Endothelial cell of umbilical vein (primary cell): ENCODE measurements around the gene MED7. TPM values are rescaled to one million over a fixed set of nuclear protein-coding genes. Genes with fewer than 3 reads are reported as not detected.

Source experiments
- BruUV-seq: library from RNA; stranded (reverse); fragments of 400-500 nt; replicated peaks from 2 replicates; lab custom pipeline; 2021; lab: Mats Ljungman, UMichigan
- CTCF ChIA-PET: fragments of 300-600, 350-600 bp; sonication (Branson Sonifier 250); formaldehyde crosslinking; loops from one replicate; lab custom pipeline; 2021; ENCODE audit warnings: antibody characterized with exemption, inconsistent platforms; lab: Charles Lee
- POLR2A ChIA-PET: fragments of 300-600, 350-600 bp; sonication (Branson Sonifier 250); formaldehyde crosslinking; loops from one replicate; lab custom pipeline; 2021; ENCODE audit warnings: antibody characterized with exemption, inconsistent platforms; lab: Charles Lee
- DNase-seq: peaks from one replicate; pipeline ENCODE4 v3.0.0-alpha.2; 2011; ENCODE audit warnings: low read depth, low spot score
- FAIRE-seq: peaks from 2 replicates; lab custom pipeline; 2011; peaks lifted over from hg19 to GRCh38; lab: Jason Lieb, UNC
- H2AFZ ChIP-seq: 2 replicates; pipeline ENCODE4 v1.6.0; 2012; ENCODE audit warnings: low read depth, low read length, control low read depth, inconsistent platforms
- H3K27ac ChIP-seq: 2 replicates; pipeline ENCODE4 v1.5.1; 2011; ENCODE audit warnings: low read depth, mild to moderate bottlenecking, control low read depth, low read length, moderate library complexity; ENCODE audit not compliant: insufficient read depth
- H3K27me3 ChIP-seq, 2 experiments: 2 replicates each; pipeline versions ENCODE4 v1.6.0 to v1.6.1; 2011; ENCODE audit warnings: low read length in 2 of 2, mixed read lengths in 1 of 2; ENCODE audit not compliant: control insufficient read depth in 2 of 2, insufficient read depth in 2 of 2
- H3K36me3 ChIP-seq, 2 experiments: 2 replicates in 1 of 2; 3 replicates in 1 of 2; pipeline ENCODE4 v1.5.1; 2011; ENCODE audit warnings: low read length in 2 of 2, mild to moderate bottlenecking in 1 of 2, moderate library complexity in 1 of 2; ENCODE audit not compliant: control insufficient read depth in 2 of 2, insufficient read depth in 2 of 2; ENCODE audit errors: extremely low read depth in 1 of 2
- H3K4me1 ChIP-seq: 3 replicates; pipeline ENCODE4 v1.5.1; 2011; ENCODE audit warnings: mild to moderate bottlenecking, low read length; ENCODE audit not compliant: control insufficient read depth, insufficient read depth; ENCODE audit errors: extremely low read depth
- H3K4me2 ChIP-seq: 2 replicates; pipeline ENCODE4 v1.6.1; 2011; ENCODE audit warnings: low read length, control low read depth, mixed read lengths; ENCODE audit not compliant: insufficient read depth
- H3K4me3 ChIP-seq, 3 experiments: fragments of 200-600 bp in 1 of 3; sonication (generic), shearing (Covaris generic) in 1 of 3; replicated peaks in 1 of 3; 2 replicates each; pipeline ENCODE4 v1.5.1; 2011 to 2016; ENCODE audit warnings: control low read depth in 3 of 3, low read length in 3 of 3, mild to moderate bottlenecking in 2 of 3, inconsistent platforms in 1 of 3, low read depth in 1 of 3, moderate library complexity in 1 of 3; ENCODE audit not compliant: insufficient read depth in 1 of 3
- H3K79me2 ChIP-seq: 2 replicates; pipeline ENCODE4 v1.6.0; 2012; ENCODE audit warnings: low read length, inconsistent platforms; ENCODE audit not compliant: control insufficient read depth, insufficient read depth
- H3K9ac ChIP-seq: replicated peaks from 2 replicates; pipeline ENCODE3; 2011; ENCODE audit warnings: low read length, control low read depth; ENCODE audit not compliant: insufficient read depth; ENCODE audit errors: extremely low read depth
- H3K9me1 ChIP-seq: replicated peaks from 3 replicates; pipeline ENCODE4 v1.6.0; 2011; ENCODE audit warnings: mild to moderate bottlenecking, low read length; ENCODE audit not compliant: control insufficient read depth, insufficient read depth; ENCODE audit errors: extremely low read depth
- H3K9me3 ChIP-seq: replicated peaks from 2 replicates; pipeline ENCODE4 v1.5.1; 2012; ENCODE audit warnings: low read length, inconsistent platforms; ENCODE audit not compliant: control insufficient read depth, insufficient read depth
- H4K20me1 ChIP-seq: replicated peaks from 2 replicates; pipeline ENCODE3; 2011; ENCODE audit warnings: mild to moderate bottlenecking, low read length; ENCODE audit not compliant: control insufficient read depth, insufficient read depth; ENCODE audit errors: extremely low read depth
- EZH2 ChIP-seq: IDR thresholded peaks from 2 replicates; pipeline ENCODE4 v1.6.1; 2012; ENCODE audit warnings: borderline replicate concordance, low read depth, mild to moderate bottlenecking, moderate library complexity, low read length, inconsistent platforms; ENCODE audit not compliant: severe bottlenecking
- FOS ChIP-seq: IDR thresholded peaks from 2 replicates; pipeline ENCODE4 v1.6.1; 2011; ENCODE audit warnings: mild to moderate bottlenecking, low read length, moderate library complexity, borderline replicate concordance; ENCODE audit not compliant: insufficient read depth
- GATA2 ChIP-seq: IDR thresholded peaks from 2 replicates; pipeline ENCODE4 v1.7.0; 2011; ENCODE audit warnings: low read depth, mild to moderate bottlenecking, moderate library complexity, mixed read lengths, low read length; ENCODE audit not compliant: insufficient read length, insufficient read depth
- JUN ChIP-seq: IDR thresholded peaks from 2 replicates; pipeline ENCODE4 v1.6.1; 2011; ENCODE audit warnings: borderline replicate concordance, low read depth; ENCODE audit not compliant: insufficient read length, insufficient read depth
- MYC ChIP-seq: IDR thresholded peaks from one replicate; pipeline ENCODE4 v1.6.1; 2011; ENCODE audit warnings: mild to moderate bottlenecking, low read depth, low read length
- POLR2A ChIP-seq: IDR thresholded peaks from 2 replicates; pipeline ENCODE4 v1.6.1; 2012; ENCODE audit warnings: low read depth, mild to moderate bottlenecking, control low read depth, low read length
- POLR2AphosphoS5 ChIP-seq: IDR thresholded peaks from 2 replicates; pipeline ENCODE4 v1.6.1; 2012; ENCODE audit warnings: low read depth, mild to moderate bottlenecking, control low read depth, low read length, moderate library complexity; ENCODE audit not compliant: insufficient read depth
- dilution Hi-C: fragments of 300-500 bp; cut with MboI; formaldehyde crosslinking; loops from one replicate; pipeline ENCODE4 v1.15.0; 2019; ENCODE audit warnings: low sequenced_read_pairs; ENCODE audit not compliant: extremely low pct_ligation_motif_present
- intact Hi-C: fragments of 100-400 bp; cut with micrococcal nuclease; formaldehyde crosslinking; loops from one replicate; pipeline ENCODE4 v1.10.0; 2022
- polyA plus RNA-seq, 4 experiments: library from polyadenylated mRNA; depleted of rRNA in 3 of 4; stranded (reverse) in 3 of 4; unstranded in 1 of 4; fragments of >200 nt; gene quantifications; 2 replicates each; pipeline versions ENCODE4 v1.2.1 to v1.2.3, GENCODE V29; 2011 to 2012; ENCODE audit warnings: missing spikeins in 1 of 4
- total RNA-seq: library from RNA; stranded (reverse); gene quantifications from 2 replicates; pipeline ENCODE4 v1.2.3, GENCODE V29; 2021
- TF ChIP-seq, protein P1 (sequence below): IDR thresholded peaks from 2 replicates; pipeline ENCODE4 v1.6.1; 2011; ENCODE audit not compliant: insufficient read depth, insufficient read length
- TF ChIP-seq, protein P2 (sequence below), 2 donors: IDR thresholded peaks; 1 replicate in 1 of 2; 2 replicates in 1 of 2; pipeline ENCODE4 v1.5.1; 2011; ENCODE audit warnings: low read length in 2 of 2, mild to moderate bottlenecking in 2 of 2, moderate library complexity in 2 of 2, control low read depth in 1 of 2, inconsistent platforms in 1 of 2, low read depth in 1 of 2; ENCODE audit not compliant: insufficient read depth in 1 of 2; ENCODE audit errors: extremely low read depth in 1 of 2

The MED7 gene
- total and polyA plus RNA-seq, 2 donors (not counting 3 experiments of a cell fraction or from before 2014, with no cell fraction given), result 4.3 to 9.2 TPM

DNA sequence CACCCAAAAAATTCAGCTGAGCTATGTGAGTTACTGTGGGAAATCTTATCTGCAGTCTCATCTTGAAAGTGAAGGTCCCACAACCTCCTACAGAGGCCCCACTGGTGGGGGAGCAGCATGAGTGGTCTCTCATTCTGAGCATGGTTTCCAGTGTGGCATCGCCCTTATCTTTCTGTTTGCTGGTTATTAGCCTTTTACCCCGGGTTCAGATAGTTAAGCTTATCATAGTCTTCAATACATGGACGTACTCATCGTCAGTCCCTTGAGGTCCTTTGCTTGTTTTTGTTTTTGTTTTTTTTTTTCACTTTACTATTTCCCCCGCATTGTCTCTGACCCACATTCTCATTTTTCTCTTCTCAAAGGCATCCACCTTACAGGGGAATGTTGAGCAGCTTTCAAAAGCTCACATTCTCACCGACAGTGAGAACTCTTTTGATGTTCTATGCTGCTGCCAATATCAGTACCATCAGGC is 26.1 kb downstream of the MED7 start:
- Histone ChIP-seq H3K4me2 (no peak overlapping the region), H3K36me3 (no peaks in the 10 kb centered on the region), H3K9ac (no peak overlapping the region), H3K4me3 (no peak overlapping the region), H3K27me3 (no peaks in the 10 kb centered on the region), H3K9me3 (no peaks in the 10 kb centered on the region), H3K9me1 (no peaks in the 10 kb centered on the region), H4K20me1 (no peaks in the 10 kb centered on the region), H3K27ac (no peak overlapping the region), H3K79me2 (no peaks in the 10 kb centered on the region), H3K4me1 (no peaks in the 10 kb centered on the region), H2AFZ (no peak overlapping the region)
- intact Hi-C loops, result no loop called here
- ChIA-PET CTCF (no interaction called here), POLR2A (no interaction called here)
- DNase-seq (no peak), FAIRE-seq (no peak)
- no TSS peak for BruUV-seq
- dilution Hi-C loops, result no loop called here
- no peak for TF ChIP-seq MYC
- no peak for TF ChIP-seq JUN
- TF ChIP-seq EZH2, result no peak
- TF ChIP-seq POLR2A, result no peak
- TF ChIP-seq POLR2AphosphoS5, result no peak
- TF ChIP-seq GATA2, result no peak
- TF ChIP-seq FOS, result no peak
- TF ChIP-seq, protein P1, sequence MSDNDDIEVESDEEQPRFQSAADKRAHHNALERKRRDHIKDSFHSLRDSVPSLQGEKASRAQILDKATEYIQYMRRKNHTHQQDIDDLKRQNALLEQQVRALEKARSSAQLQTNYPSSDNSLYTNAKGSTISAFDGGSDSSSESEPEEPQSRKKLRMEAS, result no peak
- TF ChIP-seq, protein P2, sequence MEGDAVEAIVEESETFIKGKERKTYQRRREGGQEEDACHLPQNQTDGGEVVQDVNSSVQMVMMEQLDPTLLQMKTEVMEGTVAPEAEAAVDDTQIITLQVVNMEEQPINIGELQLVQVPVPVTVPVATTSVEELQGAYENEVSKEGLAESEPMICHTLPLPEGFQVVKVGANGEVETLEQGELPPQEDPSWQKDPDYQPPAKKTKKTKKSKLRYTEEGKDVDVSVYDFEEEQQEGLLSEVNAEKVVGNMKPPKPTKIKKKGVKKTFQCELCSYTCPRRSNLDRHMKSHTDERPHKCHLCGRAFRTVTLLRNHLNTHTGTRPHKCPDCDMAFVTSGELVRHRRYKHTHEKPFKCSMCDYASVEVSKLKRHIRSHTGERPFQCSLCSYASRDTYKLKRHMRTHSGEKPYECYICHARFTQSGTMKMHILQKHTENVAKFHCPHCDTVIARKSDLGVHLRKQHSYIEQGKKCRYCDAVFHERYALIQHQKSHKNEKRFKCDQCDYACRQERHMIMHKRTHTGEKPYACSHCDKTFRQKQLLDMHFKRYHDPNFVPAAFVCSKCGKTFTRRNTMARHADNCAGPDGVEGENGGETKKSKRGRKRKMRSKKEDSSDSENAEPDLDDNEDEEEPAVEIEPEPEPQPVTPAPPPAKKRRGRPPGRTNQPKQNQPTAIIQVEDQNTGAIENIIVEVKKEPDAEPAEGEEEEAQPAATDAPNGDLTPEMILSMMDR (IDR thresholded peaks at IDR 0.05; ENCODE audit: extremely low read depth in 1 of 2, insufficient read depth in 1 of 2, low read depth in 1 of 2, low read length in 2 of 2), result no peak
